IMR-90 (cell line): Measurements from ENCODE around the gene SLF2. TPM values are rescaled to one million over a fixed set of nuclear protein-coding genes. Genes with fewer than 3 reads are reported as not detected.

Source experiments
- ATAC-seq: fragments of 200-7000 bp; cut with Tn5 transposase; 2 replicates; pipeline ENCODE4 v1.9.1; 2020; ENCODE audit warnings: low read depth, mild to moderate bottlenecking, moderate library complexity
- BruUV-seq: library from RNA; stranded (reverse); fragments of 400-500 nt; replicated peaks from 2 replicates; lab custom pipeline; 2021; lab: Mats Ljungman, UMichigan
- CTCF ChIA-PET: fragments of 300-600 bp; formaldehyde crosslinking; extraction: SDS; loops from one replicate; lab custom pipeline; 2021; ENCODE audit warnings: antibody characterized with exemption; lab: Yijun Ruan, JAX
- POLR2A ChIA-PET: fragments of 300-600 bp; sonication (Branson Sonifier 250); formaldehyde crosslinking; loops from one replicate; lab custom pipeline; 2022; ENCODE audit warnings: antibody characterized with exemption; ENCODE audit not compliant: unreplicated experiment; lab: Charles Lee
- DNase-seq: peaks from one replicate; pipeline ENCODE4 v3.0.0; 2013
- H2AFZ ChIP-seq: replicated peaks from 2 replicates; pipeline ENCODE3; 2013; ENCODE audit warnings: low read length, mild to moderate bottlenecking; ENCODE audit not compliant: poor library complexity
- H2AK5ac ChIP-seq: 2 replicates; pipeline ENCODE4 v1.6.1; 2013; ENCODE audit warnings: low read depth, low read length, inconsistent platforms
- H2AK9ac ChIP-seq: replicated peaks from 2 replicates; pipeline ENCODE3; 2013; ENCODE audit warnings: mild to moderate bottlenecking, low read depth, low read length, moderate library complexity; ENCODE audit not compliant: poor library complexity
- H2BK120ac ChIP-seq: 2 replicates; pipeline ENCODE4 v1.6.1; 2013; ENCODE audit warnings: low read depth, low read length, inconsistent platforms
- H2BK15ac ChIP-seq: 3 replicates; pipeline ENCODE4 v1.6.1; 2013; ENCODE audit warnings: low read depth, low read length, inconsistent platforms
- H2BK20ac ChIP-seq: 2 replicates; pipeline ENCODE4 v1.6.1; 2013; ENCODE audit warnings: low read depth, mild to moderate bottlenecking, inconsistent platforms, low read length, moderate library complexity
- H2BK5ac ChIP-seq: 2 replicates; pipeline ENCODE4 v1.6.1; 2013; ENCODE audit warnings: mild to moderate bottlenecking, low read depth, low read length, inconsistent platforms; ENCODE audit not compliant: poor library complexity, severe bottlenecking
- H3K14ac ChIP-seq: replicated peaks from 2 replicates; pipeline ENCODE4 v1.6.1; 2013; ENCODE audit warnings: low read depth, low read length, inconsistent platforms
- H3K18ac ChIP-seq: 2 replicates; pipeline ENCODE4 v1.6.1; 2013; ENCODE audit warnings: low read depth, low read length, control low read depth
- H3K23ac ChIP-seq: 2 replicates; pipeline ENCODE4 v1.6.1; 2013; ENCODE audit warnings: low read depth, low read length, inconsistent platforms
- H3K27ac ChIP-seq: 2 replicates; pipeline ENCODE4 v1.5.1; 2013; ENCODE audit warnings: mild to moderate bottlenecking, control low read depth, low read length; ENCODE audit not compliant: insufficient read depth
- H3K27me3 ChIP-seq: 2 replicates; pipeline ENCODE4 v1.6.1; 2013; ENCODE audit warnings: low read length; ENCODE audit not compliant: control insufficient read depth, insufficient read depth
- H3K36me3 ChIP-seq: 2 replicates; pipeline ENCODE4 v1.6.1; 2013; ENCODE audit warnings: low read length, mixed read lengths; ENCODE audit not compliant: control insufficient read depth, insufficient read depth
- H3K4ac ChIP-seq: 2 replicates; pipeline ENCODE4 v1.6.1; 2013; ENCODE audit warnings: low read depth, low read length, inconsistent platforms
- H3K4me1 ChIP-seq: 2 replicates; pipeline ENCODE4 v1.6.1; 2013; ENCODE audit warnings: low read length, mixed read lengths; ENCODE audit not compliant: control insufficient read depth, insufficient read depth
- H3K4me2 ChIP-seq: 2 replicates; pipeline ENCODE4 v1.6.1; 2013; ENCODE audit warnings: low read depth, mild to moderate bottlenecking, control low read depth, low read length, moderate library complexity
- H3K4me3 ChIP-seq: 2 replicates; pipeline ENCODE4 v1.5.1; 2013; ENCODE audit warnings: low read depth, mild to moderate bottlenecking, control low read depth, low read length, moderate library complexity; ENCODE audit not compliant: insufficient read depth
- H3K56ac ChIP-seq: 2 replicates; pipeline ENCODE4 v1.6.1; 2013; ENCODE audit warnings: low read length, inconsistent platforms; ENCODE audit not compliant: insufficient read depth; ENCODE audit errors: extremely low read depth
- H3K79me1 ChIP-seq, 2 experiments: 2 replicates each; pipeline ENCODE4 v1.6.1; 2013; ENCODE audit warnings: low read length in 2 of 2, inconsistent platforms in 1 of 2, low read depth in 1 of 2
- H3K9ac ChIP-seq: 2 replicates; pipeline ENCODE4 v1.6.1; 2013; ENCODE audit warnings: low read depth, low read length, control low read depth
- H3K9me1 ChIP-seq: 2 replicates; pipeline ENCODE4 v1.6.1; 2013; ENCODE audit warnings: low read length, inconsistent platforms; ENCODE audit not compliant: insufficient read depth
- H3K9me3 ChIP-seq: 2 replicates; pipeline ENCODE4 v1.6.1; 2013; ENCODE audit warnings: low read length; ENCODE audit not compliant: control insufficient read depth, insufficient read depth
- H4K20me1 ChIP-seq: 2 replicates; pipeline ENCODE4 v1.6.1; 2013; ENCODE audit warnings: low read length, inconsistent platforms; ENCODE audit not compliant: insufficient read depth
- H4K5ac ChIP-seq: 2 replicates; pipeline ENCODE4 v1.6.1; 2013; ENCODE audit warnings: mild to moderate bottlenecking, low read depth, low read length, control low read depth
- H4K8ac ChIP-seq, 2 experiments: 2 replicates each; pipeline ENCODE4 v1.6.1; 2013; ENCODE audit warnings: low read depth in 2 of 2, low read length in 2 of 2, control low read depth in 1 of 2, inconsistent platforms in 1 of 2
- H4K91ac ChIP-seq: 2 replicates; pipeline ENCODE4 v1.6.1; 2013; ENCODE audit warnings: low read depth, low read length, inconsistent platforms; ENCODE audit not compliant: insufficient read depth
- MXI1 ChIP-seq: IDR thresholded peaks from 2 replicates; pipeline ENCODE4 v1.6.1; 2012; ENCODE audit warnings: low read depth, mild to moderate bottlenecking, low read length, moderate library complexity, borderline replicate concordance
- NFE2L2 ChIP-seq: fragments of 150-350 bp; IDR thresholded peaks from 2 replicates; pipeline ENCODE4 v1.6.1; 2016; ENCODE audit warnings: low read depth, mild to moderate bottlenecking, low read length
- POLR2A ChIP-seq: IDR thresholded peaks from 2 replicates; pipeline ENCODE4 v1.6.1; 2012; ENCODE audit warnings: mild to moderate bottlenecking, low read depth, low read length
- RAD21 ChIP-seq: IDR thresholded peaks from 2 replicates; pipeline ENCODE4 v1.6.1; 2012; ENCODE audit warnings: low read length, improper control_type of control experiment
- RCOR1 ChIP-seq: IDR thresholded peaks from 2 replicates; pipeline ENCODE4 v1.6.1; 2012; ENCODE audit warnings: mild to moderate bottlenecking, low read length, improper control_type of control experiment; ENCODE audit not compliant: insufficient replicate concordance
- SMC3 ChIP-seq: fragments of 150-350 bp; IDR thresholded peaks from 2 replicates; pipeline ENCODE4 v1.6.1; 2016; ENCODE audit warnings: low read depth, mild to moderate bottlenecking, antibody characterized with exemption, low read length, moderate library complexity
- WGBS, 2 experiments: methylation state at CpG; one replicate each; pipeline versions ENCODE4 v1.1.5 to v1.1.7; 2013; ENCODE audit warnings: missing lambda C conversion rate in 2 of 2; ENCODE audit not compliant: insufficient read length in 1 of 2; ENCODE audit errors: extremely low coverage in 2 of 2; 5-methylcytosine and 5-hydroxymethylcytosine counted together
- dilution Hi-C: fragments of 300-500 bp; cut with HindIII; formaldehyde crosslinking; loops from one replicate; pipeline ENCODE4 v1.14.3; 2018; ENCODE audit warnings: low sequenced_read_pairs; ENCODE audit not compliant: unreplicated experiment
- in situ Hi-C: fragments of 300-500 bp; cut with MboI; formaldehyde crosslinking; loops from 3 replicates; pipeline ENCODE4 v1.14.3; 2019; ENCODE audit warnings: low sequenced_read_pairs, inconsistent platforms, mixed read lengths
- intact Hi-C: fragments of 100-400 bp; cut with micrococcal nuclease; formaldehyde crosslinking; loops from 2 replicates; pipeline ENCODE4 v1.10.0; 2022
- polyA plus RNA-seq, 3 experiments: library from polyadenylated mRNA; depleted of rRNA; stranded (reverse); fragments of >200 nt; gene quantifications; 2 replicates each; pipeline ENCODE4 v1.2.3, GENCODE V29; 2012; ENCODE audit warnings: low replicate concordance in 1 of 3
- total RNA-seq: library from RNA; depleted of rRNA; stranded (reverse); fragments of >200 nt; gene quantifications from 2 replicates; pipeline ENCODE4 v1.2.3, GENCODE V29; 2012
- TF ChIP-seq, protein P1 (sequence below): fragments of 150-350 bp; IDR thresholded peaks from 2 replicates; pipeline ENCODE4 v1.6.1; 2016; ENCODE audit warnings: low read depth, mild to moderate bottlenecking, low read length, moderate library complexity, borderline replicate concordance
- TF ChIP-seq, protein P2 (sequence below): conservative IDR thresholded peaks from 2 replicates; pipeline ENCODE4 v1.5.1; 2012; ENCODE audit warnings: mild to moderate bottlenecking, low read depth, low read length, improper control_type of control experiment

The SLF2 gene
- total and polyA plus RNA-seq, 2 of the 4 experiments (the other 2 are of a cell fraction) = 8.5 to 21.7 TPM

- Histone ChIP-seq H2AFZ (peak overlapping the region; percentile 89), H3K4ac (peak overlapping the region; percentile 56), H3K27ac (no peak overlapping the region), H3K23ac (no peak overlapping the region), H3K36me3 (peaks cover 5% of the 10 kb centered on the region; the same call in 1 of the 2 replicates), H3K18ac (no peak overlapping the region), H3K9me1 (peaks cover 27% of the 10 kb centered on the region), H3K79me1 (peaks cover 3 to 28% of the 10 kb centered on the region in 2 experiments; a peak in 2 of 4 replicates), H4K5ac (no peak overlapping the region; the same call in 1 of the 2 replicates), H3K4me1 (peaks cover 40% of the 10 kb centered on the region), H2AK5ac (peak overlapping the region; percentile 46), H2BK5ac (peak overlapping the region; percentile 26), H3K4me2 (no peak overlapping the region), H2BK15ac (peak overlapping the region; percentile 18; the same call in 2 of the 3 replicates), H2BK20ac (peak overlapping the region; percentile 51), H3K9me3 (no peaks in the 10 kb centered on the region), H3K4me3 (no peak overlapping the region), H3K14ac (peak overlapping the region; percentile 25; the same call in 1 of the 2 replicates), H4K20me1 (peaks cover 19% of the 10 kb centered on the region), H3K9ac (no peak overlapping the region), H3K27me3 (no peaks in the 10 kb centered on the region), H2AK9ac (peak overlapping the region; percentile 94), H2BK120ac (peak overlapping the region; percentile 41), H4K8ac (peak overlapping the region; percentile 62 to 65), H4K91ac (peak overlapping the region; percentile 55), H3K56ac (no peak overlapping the region)
- dilution Hi-C loops = no loop called here
- ChIA-PET POLR2A (no interaction called here), CTCF (interaction anchor here (1.5 to 2.0 kb wide), 3 partner anchors 10 to 14 kb away, joined by 5 to 13 read pairs (median 10); partner anchors contain the start of gene LZTS2)
- WGBS, 2 experiments = no CpG with 5 or more reads among the region's 22 CpGs
- DNase-seq = peak; percentile 29
- intact Hi-C loops = loop anchor here (10.0 kb wide), 1 partner anchor 447 kb away; no protein-coding TSS in a partner anchor
- TF ChIP-seq POLR2A (no peak), NFE2L2 (no peak), RCOR1 (no peak), MXI1 (no peak), RAD21 (no peak; the same call in 1 of the 2 replicates), SMC3 (no peak)
- TF ChIP-seq, protein P1, sequence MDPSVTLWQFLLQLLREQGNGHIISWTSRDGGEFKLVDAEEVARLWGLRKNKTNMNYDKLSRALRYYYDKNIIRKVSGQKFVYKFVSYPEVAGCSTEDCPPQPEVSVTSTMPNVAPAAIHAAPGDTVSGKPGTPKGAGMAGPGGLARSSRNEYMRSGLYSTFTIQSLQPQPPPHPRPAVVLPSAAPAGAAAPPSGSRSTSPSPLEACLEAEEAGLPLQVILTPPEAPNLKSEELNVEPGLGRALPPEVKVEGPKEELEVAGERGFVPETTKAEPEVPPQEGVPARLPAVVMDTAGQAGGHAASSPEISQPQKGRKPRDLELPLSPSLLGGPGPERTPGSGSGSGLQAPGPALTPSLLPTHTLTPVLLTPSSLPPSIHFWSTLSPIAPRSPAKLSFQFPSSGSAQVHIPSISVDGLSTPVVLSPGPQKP = no peak
- TF ChIP-seq, protein P2, sequence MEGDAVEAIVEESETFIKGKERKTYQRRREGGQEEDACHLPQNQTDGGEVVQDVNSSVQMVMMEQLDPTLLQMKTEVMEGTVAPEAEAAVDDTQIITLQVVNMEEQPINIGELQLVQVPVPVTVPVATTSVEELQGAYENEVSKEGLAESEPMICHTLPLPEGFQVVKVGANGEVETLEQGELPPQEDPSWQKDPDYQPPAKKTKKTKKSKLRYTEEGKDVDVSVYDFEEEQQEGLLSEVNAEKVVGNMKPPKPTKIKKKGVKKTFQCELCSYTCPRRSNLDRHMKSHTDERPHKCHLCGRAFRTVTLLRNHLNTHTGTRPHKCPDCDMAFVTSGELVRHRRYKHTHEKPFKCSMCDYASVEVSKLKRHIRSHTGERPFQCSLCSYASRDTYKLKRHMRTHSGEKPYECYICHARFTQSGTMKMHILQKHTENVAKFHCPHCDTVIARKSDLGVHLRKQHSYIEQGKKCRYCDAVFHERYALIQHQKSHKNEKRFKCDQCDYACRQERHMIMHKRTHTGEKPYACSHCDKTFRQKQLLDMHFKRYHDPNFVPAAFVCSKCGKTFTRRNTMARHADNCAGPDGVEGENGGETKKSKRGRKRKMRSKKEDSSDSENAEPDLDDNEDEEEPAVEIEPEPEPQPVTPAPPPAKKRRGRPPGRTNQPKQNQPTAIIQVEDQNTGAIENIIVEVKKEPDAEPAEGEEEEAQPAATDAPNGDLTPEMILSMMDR = peak; percentile 44
- no TSS peak for BruUV-seq
- in situ Hi-C loops = no loop called here
- no peak for ATAC-seq
Measured at GRCh38 chr10:101011517-101012423, 99.0 kb downstream of the SLF2 start.
